Aorta (tissue), 5 donors: ENCODE data around the gene CLCA1. TPM values are rescaled to one million over a fixed set of nuclear protein-coding genes. Genes with fewer than 3 reads are reported as not detected.

ENCODE experiments used
- ATAC-seq: fragments of 200-7000 bp; cut with Tn5 transposase; one replicate; pipeline ENCODE4 v1.9.1; 2022; ENCODE audit warnings: moderate library complexity; ENCODE audit not compliant: low FRiP score
- DNase-seq, 2 donors: peaks; one replicate each; pipeline ENCODE4 v3.0.0-alpha.2; 2020
- H3K27ac ChIP-seq, 2 donors: one replicate each; pipeline ENCODE4 v1.5.1; 2013; ENCODE audit warnings: low read length in 2 of 2, mild to moderate bottlenecking in 2 of 2, moderate library complexity in 2 of 2, control low read depth in 1 of 2, inconsistent platforms in 1 of 2, low read depth in 1 of 2
- H3K27me3 ChIP-seq, 2 donors: one replicate each; pipeline ENCODE4 v1.6.1; 2013; ENCODE audit warnings: control low read depth in 1 of 2, low read length in 1 of 2, mild to moderate bottlenecking in 1 of 2, moderate library complexity in 1 of 2; ENCODE audit not compliant: insufficient read depth in 2 of 2, control insufficient read depth in 1 of 2
- H3K36me3 ChIP-seq, 2 donors: one replicate each; pipeline ENCODE4 v1.6.1; 2013; ENCODE audit warnings: control low read depth in 1 of 2, low read length in 1 of 2, mild to moderate bottlenecking in 1 of 2; ENCODE audit not compliant: insufficient read depth in 2 of 2, control insufficient read depth in 1 of 2
- H3K4me1 ChIP-seq, 2 donors: one replicate each; pipeline ENCODE4 v1.6.1; 2013; ENCODE audit warnings: low read length in 2 of 2, control low read depth in 1 of 2, mild to moderate bottlenecking in 1 of 2, moderate library complexity in 1 of 2; ENCODE audit not compliant: insufficient read depth in 2 of 2, control insufficient read depth in 1 of 2
- H3K4me3 ChIP-seq, 2 donors: one replicate each; pipeline ENCODE4 v1.5.1; 2013; ENCODE audit warnings: low read length in 2 of 2, control low read depth in 1 of 2, mild to moderate bottlenecking in 1 of 2
- H3K9me3 ChIP-seq: one replicate; pipeline ENCODE4 v1.6.1; 2013; ENCODE audit warnings: mild to moderate bottlenecking, low read length; ENCODE audit not compliant: control insufficient read depth
- WGBS, 2 donors: extraction: QIAGEN DNeasy Blood & Tissue Kit; methylation state at CpG; one replicate each; pipeline ENCODE4 v1.1.7; 2013; 5-methylcytosine and 5-hydroxymethylcytosine counted together
- intact Hi-C, 2 donors: fragments of 100-400 bp; cut with DNase I; formaldehyde crosslinking; loops; one replicate each; pipeline versions ENCODE4 v1.14.2 to v1.15.0; 2022
- polyA plus RNA-seq, 2 donors: library from polyadenylated mRNA; stranded (reverse); fragments of 200-250 nt; gene quantifications; one replicate each; pipeline ENCODE4 v1.2.3, GENCODE V29; 2013
- total RNA-seq, 2 donors: library from RNA; stranded (reverse); fragmentation: NEBNext Ultra II Directional; extraction: Animal tissue kit (Norgen Biotek cat#: 25700); gene quantifications; one replicate each; pipeline ENCODE4 v1.2.1, GENCODE V29; 2021
- donor health status: healthy with polysubstance abuse.
- donor health status: Bipolar disorder and iron deficiency.
- donor health status: DM: no; HTN: no; CAD: no.
- donor health status: DM: no; HTN: no; CAD: no.
- donor health status: DM: yes; HTN: yes; CAD: no.

The CLCA1 gene
- total and polyA plus RNA-seq, 4 donors = 0.10 to 29.7 (median 0.15) TPM; not detected in 1

- intact Hi-C loops = no loop called here
- 79 to 80% methylated on average over 2 of the region's 2 CpGs for WGBS, 2 donors
- no peak for ATAC-seq
- H3K27ac ChIP-seq = no peak overlapping the region
- H3K9me3 ChIP-seq = no peaks in the 10 kb centered on the region
- H3K36me3 ChIP-seq = no peaks in the 10 kb centered on the region
- no peaks in the 10 kb centered on the region for H3K4me1 ChIP-seq
- H3K4me3 ChIP-seq = no peak overlapping the region
- DNase-seq = no peak
- peaks cover 0 to 2% of the 10 kb centered on the region in 2 donors for H3K27me3 ChIP-seq
These were observed 73.1 kb downstream of the CLCA1 start for GRCh38 chr1:86541859-86542258.

DNA sequence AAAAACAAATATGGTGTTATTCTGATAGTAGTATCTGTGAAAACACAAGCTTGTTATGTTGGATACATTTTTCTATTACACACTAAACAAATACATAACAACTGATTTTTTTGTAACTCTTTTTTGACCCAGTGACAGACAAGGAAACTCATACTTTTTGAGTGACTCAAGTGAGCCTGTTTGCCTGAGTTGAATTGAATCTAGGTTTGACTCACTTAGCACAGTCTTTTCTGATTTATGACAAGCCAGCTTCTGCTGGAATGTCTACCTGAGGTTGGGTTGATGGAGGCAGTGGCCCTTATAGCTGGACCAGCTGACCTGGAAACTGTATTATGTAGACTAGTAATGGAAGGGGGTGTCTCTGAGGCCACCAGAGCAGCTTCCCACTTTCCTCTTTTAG lies 73.9 kb downstream of the CLCA1 start:
- no peak overlapping the region for H3K27ac ChIP-seq
- peaks cover 0 to 2% of the 10 kb centered on the region in 2 donors for H3K27me3 ChIP-seq
- DNase-seq (no peak), ATAC-seq (no peak)
- no peaks in the 10 kb centered on the region for H3K9me3 ChIP-seq
- H3K4me1 ChIP-seq = no peaks in the 10 kb centered on the region
- intact Hi-C loops = no loop called here
- no peak overlapping the region for H3K4me3 ChIP-seq
- H3K36me3 ChIP-seq = no peaks in the 10 kb centered on the region

DNA sequence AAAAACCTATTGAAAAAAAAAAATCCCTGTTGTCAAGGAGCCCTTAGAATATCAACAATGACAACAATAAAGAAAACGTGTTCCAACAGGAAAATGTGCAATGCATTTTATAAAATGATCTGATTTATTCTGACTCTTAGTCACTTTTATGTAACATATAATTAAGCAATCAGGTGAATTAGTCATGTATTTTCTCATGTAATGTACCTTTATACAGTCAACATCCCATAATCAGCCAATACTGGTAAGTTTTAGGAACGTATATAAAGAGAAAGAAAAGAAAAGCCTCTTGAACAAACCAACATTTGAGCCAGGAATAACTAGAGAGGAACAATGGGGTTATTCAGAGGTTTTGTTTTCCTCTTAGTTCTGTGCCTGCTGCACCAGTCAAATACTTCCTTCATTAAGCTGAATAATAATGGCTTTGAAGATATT lies 78.1 kb downstream of the CLCA1 start, which contains the start of gene CLCA4:
CLCA4 (plus strand) TSS at position 292 of the 435 bp plus-strand sequence; CDS start at position 334, 42 bp downstream.
- Histone ChIP-seq H3K27ac (no peak within 1 kb of the TSS), H3K27me3 (no peaks in the 10 kb centered on the region), H3K9me3 (no peaks in the 10 kb centered on the region), H3K4me1 (no peaks in the 10 kb centered on the region), H3K4me3 (no peak within 1 kb of the TSS), H3K36me3 (no peaks in the 10 kb centered on the region)
- WGBS, 2 donors = 35 to 45% methylated on average over 2 of the region's 2 CpGs
- DNase-seq = no peak
- intact Hi-C loops = no loop called here
- ATAC-seq = no peak

DNA sequence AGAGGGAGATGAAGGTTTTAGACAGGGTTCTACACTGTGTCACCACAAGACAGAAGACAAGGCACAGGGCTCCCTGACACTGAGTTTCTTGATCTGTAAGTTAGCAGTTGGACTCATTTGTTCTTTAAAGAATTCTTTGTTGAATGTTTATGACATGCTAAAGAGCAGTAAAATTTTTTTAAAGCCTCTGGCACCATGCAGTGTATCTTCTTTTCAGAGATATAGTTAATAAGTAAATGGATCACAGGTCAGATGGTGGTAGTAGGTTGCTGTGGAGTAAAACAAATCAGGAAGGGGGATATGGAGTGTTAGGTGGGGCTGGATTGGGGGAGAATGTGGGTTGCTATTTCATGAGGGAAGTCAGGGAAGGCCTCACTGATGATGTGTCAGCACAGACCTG lies 80.1 kb downstream of the CLCA1 start:
- Histone ChIP-seq H3K27ac (no peak overlapping the region), H3K36me3 (no peaks in the 10 kb centered on the region), H3K4me3 (no peak overlapping the region), H3K4me1 (no peaks in the 10 kb centered on the region), H3K27me3 (no peaks in the 10 kb centered on the region), H3K9me3 (peaks cover 2% of the 10 kb centered on the region)
- ATAC-seq (no peak), DNase-seq (no peak)
- intact Hi-C loops = no loop called here

Other genes starting within 250 kb of the CLCA1 start
- gene ODF2L, start 72.6 kb upstream of the CLCA1 start, total RNA-seq = 10 to 100 TPM; 39.4 to 73.4 TPM
- gene ODF2L, start 72.6 kb upstream of the CLCA1 start, polyA plus RNA-seq = 10 to 100 TPM in 1 of 2 donors, 1 to 10 TPM in 1; 2.9 to 18.9 TPM
- gene CLCA2, start 44.8 kb upstream of the CLCA1 start, total RNA-seq = under 1 TPM in 1 of 2 donors, not detected in 1; 0.36 TPM
- gene CLCA2, start 44.8 kb upstream of the CLCA1 start, polyA plus RNA-seq = under 1 TPM; 0.10 to 0.13 TPM
- under 1 TPM; 0.13 to 0.18 TPM for gene CLCA4, start 78.2 kb downstream of the CLCA1 start, total RNA-seq
- 10 to 100 TPM in 1 of 2 donors, under 1 TPM in 1; 0.69 to 13.4 TPM for gene CLCA4, start 78.2 kb downstream of the CLCA1 start, polyA plus RNA-seq
- gene SH3GLB1, start 235.6 kb downstream of the CLCA1 start, total RNA-seq = 100 to 1,000 TPM in 1 of 2 donors, 10 to 100 TPM in 1; 92.4 to 103 TPM
- gene SH3GLB1, start 235.6 kb downstream of the CLCA1 start, polyA plus RNA-seq = 10 to 100 TPM; 26.4 to 38.3 TPM